ENCODE results near the gene PRRT1.
A peak's percentile ranks its signal among the peaks of the same experiment; 100 is the strongest.

PRRT1 gene

DNA sequence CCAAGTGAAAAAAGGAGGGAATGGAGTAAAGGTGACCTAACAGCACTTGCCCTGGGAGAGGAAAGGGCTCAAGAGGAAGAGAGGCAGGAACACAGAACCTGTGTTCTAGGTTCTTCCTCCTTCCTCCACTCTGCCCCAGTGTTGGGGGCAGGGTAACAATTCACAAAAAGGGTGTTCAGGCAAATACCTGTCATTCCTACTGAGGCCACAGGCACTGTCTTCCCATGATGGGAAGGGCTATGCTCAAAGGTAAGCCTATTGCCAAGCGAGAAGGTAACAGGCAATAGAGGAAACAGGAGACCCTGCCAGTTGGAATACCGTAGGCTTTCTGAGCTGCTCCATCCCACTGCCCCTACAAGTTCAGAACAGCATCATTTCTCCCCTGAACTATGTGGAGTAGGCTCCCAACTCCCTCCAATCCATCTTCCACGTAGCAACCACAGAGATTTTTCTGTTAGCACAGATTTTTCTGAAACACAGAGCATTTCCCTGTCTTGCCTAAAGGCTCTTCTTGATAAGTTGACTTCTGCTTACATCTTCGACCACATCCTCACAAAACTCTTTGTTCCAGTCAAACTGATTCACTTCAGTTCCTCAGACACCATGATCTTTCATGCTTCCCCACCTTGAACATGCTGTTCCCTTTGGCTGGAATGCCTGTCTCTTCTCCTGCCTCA is 21.4 kb upstream of the PRRT1 start:
- no peak for DNase-seq

GRCh38 chr6:32171234-32171633 is 19.5 kb upstream of the PRRT1 start:
- DNase-seq, result no peak

- no peak for DNase-seq
Observed at GRCh38 chr6:32170294-32170693, 18.6 kb upstream of the PRRT1 start.

- DNase-seq, result no peak
Observed at GRCh38 chr6:32168807-32169591, 17.3 kb upstream of the PRRT1 start.

GRCh38 chr6:32168350-32168749 is 16.6 kb upstream of the PRRT1 start:
- DNase-seq, result no peak

DNA sequence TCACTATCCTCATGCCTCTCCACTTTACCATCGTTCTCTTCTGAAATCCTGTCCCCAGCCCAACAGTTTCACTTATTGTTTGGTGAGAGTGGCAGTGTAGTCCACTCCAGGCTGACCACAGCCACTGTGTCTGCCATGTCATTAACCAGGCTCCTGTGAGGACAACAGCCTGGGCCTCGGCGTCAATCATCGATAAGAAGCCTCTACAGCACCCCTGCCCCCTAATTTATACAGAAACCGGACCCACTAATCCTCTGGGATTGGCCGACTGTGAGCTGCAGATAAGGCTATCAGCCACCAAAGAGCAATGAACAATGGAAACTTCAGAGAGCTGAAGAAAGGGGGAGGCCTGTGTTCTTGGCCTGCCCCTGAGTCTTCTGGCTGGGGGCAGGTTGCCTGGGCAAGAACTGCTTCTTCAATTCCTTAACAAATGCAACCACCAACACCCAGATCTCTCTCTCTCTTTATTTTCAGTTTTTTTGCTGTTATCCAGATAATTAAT is 16.1 kb upstream of the PRRT1 start:
- DNase-seq, result peak; percentile 37

DNA sequence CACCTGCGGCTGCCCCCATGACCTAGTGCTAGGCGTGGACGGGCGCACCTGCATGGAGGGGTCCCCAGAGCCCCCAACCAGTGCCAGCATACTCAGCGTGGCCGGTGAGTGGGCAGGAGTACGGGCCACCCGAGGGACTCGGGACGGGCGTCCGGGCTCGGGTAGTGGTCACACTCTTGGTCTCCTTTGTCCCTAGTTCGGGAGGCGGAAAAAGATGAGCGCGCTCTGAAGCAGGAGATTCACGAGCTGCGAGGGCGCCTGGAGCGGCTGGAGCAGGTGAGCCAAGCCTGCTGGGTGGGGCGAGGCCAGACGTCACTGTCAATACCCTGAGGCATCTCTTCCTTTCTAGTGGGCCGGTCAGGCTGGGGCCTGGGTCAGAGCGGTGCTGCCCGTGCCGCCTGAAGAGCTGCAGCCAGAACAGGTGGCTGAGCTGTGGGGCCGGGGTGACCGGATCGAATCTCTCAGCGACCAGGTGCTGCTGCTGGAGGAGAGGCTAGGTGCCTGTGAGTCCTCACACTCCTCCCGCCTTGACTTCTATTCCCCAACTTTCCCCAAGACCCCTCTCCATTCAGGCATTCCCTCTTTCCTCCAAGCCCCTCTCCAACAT is 15.5 kb upstream of the PRRT1 start:
- DNase-seq, result no peak

DNA sequence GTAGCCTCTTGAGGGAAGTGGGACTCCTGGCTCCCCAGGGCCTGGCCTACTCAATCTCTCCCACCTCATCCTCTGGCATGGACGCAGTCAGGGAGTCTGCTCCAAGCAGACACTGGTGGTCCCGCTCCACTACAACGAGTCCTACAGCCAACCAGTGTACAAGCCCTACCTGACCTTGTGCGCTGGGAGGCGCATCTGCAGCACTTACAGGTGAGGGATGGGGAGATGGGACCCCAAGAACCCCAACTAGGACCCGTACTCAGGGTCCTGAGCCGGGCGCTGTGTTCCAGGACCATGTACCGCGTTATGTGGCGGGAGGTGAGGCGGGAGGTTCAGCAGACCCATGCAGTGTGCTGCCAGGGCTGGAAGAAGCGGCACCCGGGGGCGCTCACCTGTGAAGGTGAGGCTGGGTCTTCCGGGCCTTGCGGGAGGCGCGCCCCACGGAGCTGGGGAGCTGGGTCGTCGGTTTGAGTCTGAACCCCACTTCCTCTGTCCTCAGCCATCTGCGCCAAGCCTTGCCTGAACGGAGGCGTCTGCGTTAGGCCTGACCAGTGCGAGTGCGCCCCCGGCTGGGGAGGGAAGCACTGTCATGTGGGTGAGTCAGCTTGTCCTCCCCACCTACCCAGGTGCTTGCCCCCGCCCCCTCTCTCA is 14.8 kb upstream of the PRRT1 start:
- no peak for DNase-seq

- no peak for DNase-seq
Observed at GRCh38 chr6:32164295-32164694, 12.6 kb upstream of the PRRT1 start, which contains the start of gene EGFL8. Gene EGFL8 (plus strand): TSS chr6:32164595. CDS start chr6:32166166, 1,571 bp downstream.

- DNase-seq, result no peak
Observed at GRCh38 chr6:32163559-32164258, 12.0 kb upstream of the PRRT1 start.

GRCh38 chr6:32158052-32158451 is 6.3 kb upstream of the PRRT1 start:
- no peak for DNase-seq

GRCh38 chr6:32156891-32157290 is 5.2 kb upstream of the PRRT1 start:
- no peak for DNase-seq

DNA sequence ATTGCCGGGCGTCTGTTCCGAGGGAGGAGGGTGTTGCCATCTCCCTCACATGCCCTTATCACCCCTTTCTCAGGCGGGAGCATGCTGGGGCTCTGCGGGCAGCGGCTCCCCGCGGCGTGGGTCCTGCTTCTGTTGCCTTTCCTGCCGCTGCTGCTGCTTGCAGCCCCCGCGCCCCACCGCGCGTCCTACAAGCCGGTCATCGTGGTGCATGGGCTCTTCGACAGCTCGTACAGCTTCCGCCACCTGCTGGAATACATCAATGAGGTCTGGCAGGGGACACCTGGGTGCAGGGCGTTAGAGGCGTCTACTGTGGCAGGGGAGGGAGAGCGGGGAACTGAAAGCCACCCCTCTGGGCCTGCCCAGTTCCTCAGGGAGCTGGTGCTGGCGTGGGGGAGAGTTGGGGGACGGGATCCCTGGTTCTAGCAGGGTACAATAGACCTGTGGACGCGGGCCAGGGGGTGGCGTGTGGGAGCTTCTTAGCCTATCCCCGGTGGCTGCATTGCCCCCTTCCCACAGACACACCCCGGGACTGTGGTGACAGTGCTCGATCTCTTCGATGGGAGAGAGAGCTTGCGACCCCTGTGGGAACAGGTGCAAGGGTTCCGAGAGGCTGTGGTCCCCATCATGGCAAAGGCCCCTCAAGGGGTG is 2.9 kb upstream of the PRRT1 start:
- peak; percentile 91 for DNase-seq

GRCh38 chr6:32153564-32154513 is 2.1 kb upstream of the PRRT1 start, which contains the start of gene PPT2:
Gene PPT2 (plus strand): TSS chr6:32154141. CDS start chr6:32154595, 454 bp downstream.
- peak; percentile 96 for DNase-seq

- peak; percentile 85 for DNase-seq
Observed at GRCh38 chr6:32152769-32153563, 1.2 kb upstream of the PRRT1 start.

DNA sequence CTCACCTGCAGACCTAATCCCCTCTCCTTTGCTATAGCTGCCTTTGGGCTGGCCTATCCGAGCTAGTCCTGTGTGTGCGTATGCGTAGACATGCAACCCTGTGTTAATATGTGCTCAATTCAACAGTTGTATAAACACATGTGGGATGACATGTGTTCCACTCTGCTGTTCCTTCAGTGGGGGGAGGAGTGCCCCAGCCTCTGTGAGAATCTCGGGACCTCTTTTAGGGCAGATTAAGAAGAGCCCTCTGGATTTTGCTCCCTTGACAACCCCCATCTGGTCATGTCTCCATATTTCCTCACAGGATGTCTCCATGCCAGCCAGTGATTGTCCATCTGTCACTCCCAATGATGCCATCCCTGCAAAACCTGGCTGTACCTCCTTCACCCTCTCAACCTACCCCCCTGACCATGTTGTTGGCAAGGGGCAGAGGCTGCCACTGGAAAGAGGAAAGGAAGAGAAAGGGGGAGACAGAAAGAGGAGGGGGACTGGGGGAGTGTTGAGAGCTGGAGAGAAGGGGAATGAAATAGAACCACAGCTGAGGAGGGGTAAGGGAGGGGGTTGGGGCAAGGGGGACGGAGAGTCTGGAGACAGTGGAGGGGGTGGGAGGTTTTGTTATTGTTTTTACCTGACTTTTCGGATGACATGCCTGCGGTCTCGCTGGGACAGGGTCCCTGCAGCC is 417 bp downstream of the PRRT1 start:
- peak; percentile 94 for DNase-seq

DNA sequence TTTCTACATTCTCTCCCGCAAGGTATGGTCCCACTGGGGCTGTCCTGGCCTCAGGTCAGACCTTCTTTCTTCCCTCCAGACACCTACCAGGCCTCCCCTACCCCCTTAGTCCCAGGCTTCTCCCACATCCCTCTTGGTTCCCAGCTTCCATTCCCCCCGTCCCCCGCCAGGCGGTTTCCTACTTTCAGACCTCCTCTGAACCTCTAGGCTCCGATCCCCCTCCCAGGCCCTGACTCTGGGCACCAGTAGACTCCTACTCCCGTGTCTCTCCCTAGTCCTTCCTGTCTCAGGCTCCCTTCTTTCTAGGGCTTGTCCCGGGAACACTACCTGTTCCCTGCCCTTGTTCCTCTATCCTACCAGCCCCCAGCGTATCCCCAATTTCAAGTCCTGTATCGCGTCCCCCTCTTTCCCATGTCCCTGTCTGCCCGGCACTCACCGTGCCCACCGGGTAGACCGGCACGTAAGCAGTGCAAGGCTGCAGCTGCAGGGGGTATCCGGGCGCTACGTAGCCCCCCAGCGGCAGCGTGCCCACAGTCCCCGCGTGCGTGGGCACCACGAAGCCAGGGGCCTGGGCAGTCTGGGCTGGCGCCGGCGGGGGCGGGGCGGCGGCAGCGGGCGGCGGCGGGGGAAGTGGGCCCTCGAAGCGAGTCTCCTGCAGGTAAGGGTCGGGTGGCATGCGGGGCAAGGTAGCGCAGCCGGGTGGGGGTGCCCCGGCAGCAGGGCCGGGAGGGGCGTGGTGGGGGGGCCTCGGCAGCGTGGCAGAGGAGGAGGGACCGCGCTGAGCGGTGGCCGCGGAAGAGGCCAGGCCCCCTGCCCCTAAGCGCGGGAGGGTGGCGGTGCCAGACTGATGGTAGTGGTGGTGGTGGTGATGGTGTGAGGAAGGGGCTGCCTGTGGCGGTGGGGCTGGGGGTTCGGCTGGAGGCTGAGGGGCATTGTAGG is 1.5 kb downstream of the PRRT1 start:
- DNase-seq, result no peak
